MCF 10A (cell line): ENCODE measurements around the gene NACA2. TPM values are rescaled to one million over a fixed set of nuclear protein-coding genes. Genes with fewer than 3 reads are reported as not detected.
"Not testable (repeated sequence)": the region's sequence is repeated elsewhere in the genome, so short reads cannot be mapped to it uniquely, and the experiment has no call there.

Source experiments
- BruUV-seq: library from RNA; stranded (reverse); fragments of 400-500 nt; replicated peaks from 2 replicates; lab custom pipeline; 2021; lab: Mats Ljungman, UMichigan
- CTCF ChIA-PET: fragments of 300-600 bp; sonication (Branson Sonifier 250); formaldehyde crosslinking; extraction: SDS; loops from one replicate; lab custom pipeline; 2021; ENCODE audit warnings: antibody characterized with exemption, inconsistent platforms; lab: Yijun Ruan, JAX
- POLR2A ChIA-PET: fragments of 300-600, 350-650 bp; sonication (Branson Sonifier 250); formaldehyde crosslinking; extraction: SDS; loops from one replicate; lab custom pipeline; 2020; ENCODE audit warnings: antibody characterized with exemption, inconsistent platforms; lab: Yijun Ruan, JAX
- DNase-seq: peaks from one replicate; pipeline ENCODE4 v3.0.0-alpha.2; 2018; ENCODE audit not compliant: unreplicated experiment
- H3K27ac Mint-ChIP-seq: one replicate; pipeline ENCODE4 v1.8.0; 2022; ENCODE audit warnings: mild to moderate bottlenecking, low read depth, mixed read lengths; ENCODE audit not compliant: unreplicated experiment
- H3K27me3 Mint-ChIP-seq: one replicate; pipeline ENCODE4 v1.8.0; 2022; ENCODE audit warnings: mixed read lengths; ENCODE audit not compliant: insufficient read depth, unreplicated experiment
- H3K36me3 Mint-ChIP-seq: one replicate; pipeline ENCODE4 v1.8.0; 2022; ENCODE audit warnings: mild to moderate bottlenecking, moderate library complexity, mixed read lengths; ENCODE audit not compliant: insufficient read depth, unreplicated experiment
- H3K4me1 Mint-ChIP-seq: one replicate; pipeline ENCODE4 v1.8.0; 2022; ENCODE audit warnings: mixed read lengths; ENCODE audit not compliant: insufficient read depth, unreplicated experiment
- H3K4me3 Mint-ChIP-seq: one replicate; pipeline ENCODE4 v1.8.0; 2022; ENCODE audit warnings: mild to moderate bottlenecking, moderate library complexity, mixed read lengths; ENCODE audit not compliant: unreplicated experiment
- H3K9me3 Mint-ChIP-seq: one replicate; pipeline ENCODE4 v1.8.0; 2022; ENCODE audit warnings: mixed read lengths; ENCODE audit not compliant: unreplicated experiment
- CTCF ChIP-seq: fragments of 200-600 bp; IDR thresholded peaks from one replicate; pipeline ENCODE4 v1.8.0; 2022; ENCODE audit warnings: antibody characterized with exemption, mild to moderate bottlenecking; ENCODE audit not compliant: unreplicated experiment
- intact Hi-C: fragments of 100-400 bp; cut with micrococcal nuclease; formaldehyde crosslinking; loops from 2 replicates; pipeline ENCODE4 v1.14.1; 2022
- total RNA-seq: library from RNA; stranded (reverse); gene quantifications from 2 replicates; pipeline ENCODE4 v1.2.3, GENCODE V29; 2022

NACA2 gene
- total RNA-seq, 1 experiment from 2014 or later: not detected

GRCh38 chr17:61556224-61557188 lies 34.5 kb downstream of the NACA2 start:
- H3K27me3 Mint-ChIP-seq: peaks cover 29% of the 10 kb centered on the region
- DNase-seq: no peak
- TF ChIP-seq CTCF: no peak
- BruUV-seq: no TSS peak
- H3K4me1 Mint-ChIP-seq: no peaks in the 10 kb centered on the region
- ChIA-PET POLR2A (interaction anchor here (0.9 kb wide), 1 partner anchor 12 kb away, joined by 3 read pairs; no protein-coding TSS in a partner anchor), CTCF (interaction anchor here (0.7 to 1.7 kb wide), 6 partner anchors 9 to 315 kb away, joined by 3 to 5 read pairs (median 3); no protein-coding TSS in a partner anchor)
- H3K9me3 Mint-ChIP-seq: no peaks in the 10 kb centered on the region
- no peak overlapping the region for H3K27ac Mint-ChIP-seq
- H3K36me3 Mint-ChIP-seq: no peaks in the 10 kb centered on the region
- H3K4me3 Mint-ChIP-seq: no peak overlapping the region
- intact Hi-C loops: loop anchor here (2.0 to 10.0 kb wide), 3 partner anchors 18 to 832 kb away; no protein-coding TSS in a partner anchor

- CTCF ChIA-PET: interaction anchor here (0.6 to 0.7 kb wide), 2 partner anchors 23 to 162 kb away, joined by 3 to 4 read pairs; no protein-coding TSS in a partner anchor
- H3K27me3 Mint-ChIP-seq: peaks cover 24% of the 10 kb centered on the region
- no peak for DNase-seq
Measured at GRCh38 chr17:61555127-61555566, 35.9 kb downstream of the NACA2 start.

GRCh38 chr17:61554209-61554608 lies 36.8 kb downstream of the NACA2 start:
- peaks cover 28% of the 10 kb centered on the region for H3K27me3 Mint-ChIP-seq
- no peaks in the 10 kb centered on the region for H3K9me3 Mint-ChIP-seq
- ChIA-PET POLR2A (no interaction called here), CTCF (interaction anchor here (0.6 to 6.7 kb wide), 7 partner anchors 14 to 300 kb away, joined by 3 to 57 read pairs (median 4); no protein-coding TSS in a partner anchor)
- DNase-seq: no peak
- BruUV-seq: no TSS peak
- H3K27ac Mint-ChIP-seq: no peak overlapping the region
- no peak for TF ChIP-seq CTCF
- H3K4me3 Mint-ChIP-seq: no peak overlapping the region
- no peaks in the 10 kb centered on the region for H3K36me3 Mint-ChIP-seq
- H3K4me1 Mint-ChIP-seq: no peaks in the 10 kb centered on the region
- intact Hi-C loops: loop anchor here (5.0 to 10.0 kb wide), 3 partner anchors 283 to 829 kb away; no protein-coding TSS in a partner anchor

More at GRCh38 chr17:61555127-61555566, 35.9 kb downstream of the NACA2 start:
- no TSS peak for BruUV-seq
- TF ChIP-seq CTCF: no peak
- Mint-ChIP-seq H3K36me3 (no peaks in the 10 kb centered on the region), H3K4me3 (no peak overlapping the region), H3K4me1 (no peaks in the 10 kb centered on the region), H3K9me3 (no peaks in the 10 kb centered on the region), H3K27ac (no peak overlapping the region)
- intact Hi-C loops: loop anchor here (10.0 kb wide), 2 partner anchors 550 to 830 kb away; no protein-coding TSS in a partner anchor
- POLR2A ChIA-PET: interaction anchor here (0.6 kb wide), 1 partner anchor 15 kb away, joined by 4 read pairs; no protein-coding TSS in a partner anchor

GRCh38 chr17:61552560-61552959 lies 38.5 kb downstream of the NACA2 start:
- H3K27ac Mint-ChIP-seq, POLR2A ChIA-PET, H3K9me3 Mint-ChIP-seq, H3K4me3 Mint-ChIP-seq, H3K4me1 Mint-ChIP-seq, DNase-seq, H3K36me3 Mint-ChIP-seq, BruUV-seq: not testable (repeated sequence)
- intact Hi-C loops: loop anchor here (5.0 to 10.0 kb wide), 3 partner anchors 285 to 828 kb away; no protein-coding TSS in a partner anchor
- peaks cover 34% of the 10 kb centered on the region for H3K27me3 Mint-ChIP-seq
- CTCF ChIA-PET: interaction anchor here (3.1 to 6.7 kb wide), 3 partner anchors 131 to 139 kb away, joined by 27 to 57 read pairs (median 35); no protein-coding TSS in a partner anchor
